DOHH2 (cell line): Measurements from ENCODE around the gene PCP4L1.
"Not testable (repeated sequence)": the region's sequence is repeated elsewhere in the genome, so short reads cannot be mapped to it uniquely, and the experiment has no call there.

Experiments used
- H3F3A ChIP-seq: fragments of 200-600 bp; sonication (generic), shearing (Covaris generic); 2 replicates; pipeline ENCODE4 v1.6.0; 2016; ENCODE audit warnings: antibody characterized with exemption, mild to moderate bottlenecking; ENCODE audit not compliant: control insufficient read depth, insufficient read depth
- H3K27ac ChIP-seq: fragments of 200-600 bp; sonication (generic); 2 replicates; pipeline ENCODE4 v1.5.1; 2014; ENCODE audit warnings: low read depth, mild to moderate bottlenecking, low read length, moderate library complexity
- H3K27me3 ChIP-seq: fragments of 200-600 bp; sonication (generic); 2 replicates; pipeline ENCODE4 v1.6.1; 2014; ENCODE audit warnings: mild to moderate bottlenecking, low read length, mixed read lengths; ENCODE audit not compliant: control insufficient read depth
- H3K36me3 ChIP-seq: fragments of 200-600 bp; sonication (generic); 2 replicates; pipeline ENCODE4 v1.6.1; 2014; ENCODE audit warnings: mild to moderate bottlenecking, low read length, moderate library complexity, mixed read lengths; ENCODE audit not compliant: control insufficient read depth
- H3K4me1 ChIP-seq: fragments of 200-600 bp; sonication (generic); 2 replicates; pipeline ENCODE4 v1.6.1; 2014; ENCODE audit warnings: mild to moderate bottlenecking, low read length, mixed read lengths; ENCODE audit not compliant: control insufficient read depth
- H3K4me2 ChIP-seq: fragments of 200-600 bp; sonication (generic); 2 replicates; pipeline ENCODE4 v1.6.0; 2014; ENCODE audit warnings: mild to moderate bottlenecking, low read length, moderate library complexity
- H3K4me3 ChIP-seq: fragments of 200-600 bp; sonication (generic); 2 replicates; pipeline ENCODE4 v1.5.1; 2014; ENCODE audit warnings: mild to moderate bottlenecking, low read length, mixed read lengths
- H3K79me2 ChIP-seq: fragments of 200-600 bp; sonication (generic); 2 replicates; pipeline ENCODE4 v1.6.1; 2014; ENCODE audit warnings: mild to moderate bottlenecking, low read length, mixed read lengths; ENCODE audit not compliant: control insufficient read depth
- H3K9me2 ChIP-seq: fragments of 200-600 bp; sonication (generic); replicated peaks from 2 replicates; pipeline ENCODE4 v1.6.1; 2014; ENCODE audit warnings: mild to moderate bottlenecking, low read length, mixed read lengths; ENCODE audit not compliant: control insufficient read depth
- H3K9me3 ChIP-seq: fragments of 200-600 bp; sonication (generic); 2 replicates; pipeline ENCODE4 v1.6.1; 2014; ENCODE audit warnings: antibody characterized with exemption, low read length, mixed read lengths; ENCODE audit not compliant: control insufficient read depth, insufficient read depth
- H4K20me1 ChIP-seq: fragments of 200-600 bp; sonication (generic); 2 replicates; pipeline ENCODE4 v1.6.0; 2014; ENCODE audit warnings: low read depth, mild to moderate bottlenecking, antibody characterized with exemption, low read length, moderate library complexity; ENCODE audit not compliant: control insufficient read depth, insufficient read depth
- EZH2phosphoT487 ChIP-seq: fragments of 200-600 bp; sonication (generic); IDR thresholded peaks from 2 replicates; pipeline ENCODE4 v1.6.1; 2017; ENCODE audit warnings: borderline replicate concordance, mild to moderate bottlenecking, antibody characterized with exemption, low read length, moderate library complexity, mixed read lengths
- TF ChIP-seq, protein P1 (sequence below): fragments of 200-600 bp; sonication (generic); IDR thresholded peaks from one replicate; pipeline ENCODE4 v1.5.1; 2014; ENCODE audit warnings: antibody characterized with exemption, mild to moderate bottlenecking, low read depth, low read length; ENCODE audit not compliant: poor library complexity, severe bottlenecking

PCP4L1 gene

DNA sequence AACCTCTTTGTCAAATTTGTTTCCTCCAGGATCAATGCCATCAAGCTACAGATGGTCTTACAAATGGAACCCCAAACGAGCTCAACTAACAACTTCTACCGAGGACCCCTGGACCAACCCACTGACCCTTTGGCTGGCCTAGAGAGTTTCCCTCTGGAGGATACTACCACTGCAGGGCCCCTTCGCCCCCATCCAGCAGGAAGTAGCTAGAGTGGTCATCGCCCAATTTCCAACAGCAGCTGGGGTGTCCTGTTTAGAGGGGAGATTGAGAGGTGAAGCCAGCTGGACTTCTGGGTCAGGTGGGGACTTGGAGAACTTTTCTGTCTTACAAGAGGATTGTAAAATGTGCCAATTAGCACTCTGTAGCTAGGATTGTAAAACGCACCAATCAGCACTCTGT, 1.4 kb upstream of the PCP4L1 start:
- H3K9me3 ChIP-seq, result peaks cover 13% of the 10 kb centered on the region
- not testable (repeated sequence) for H3K4me2 ChIP-seq, H3K9me2 ChIP-seq, H4K20me1 ChIP-seq, H3K36me3 ChIP-seq, H3K79me2 ChIP-seq, H3K4me3 ChIP-seq, H3F3A ChIP-seq, H3K27ac ChIP-seq
- H3K4me1 ChIP-seq, result peaks cover 36% of the 10 kb centered on the region
- H3K27me3 ChIP-seq, result peaks cover 36% of the 10 kb centered on the region

DNA sequence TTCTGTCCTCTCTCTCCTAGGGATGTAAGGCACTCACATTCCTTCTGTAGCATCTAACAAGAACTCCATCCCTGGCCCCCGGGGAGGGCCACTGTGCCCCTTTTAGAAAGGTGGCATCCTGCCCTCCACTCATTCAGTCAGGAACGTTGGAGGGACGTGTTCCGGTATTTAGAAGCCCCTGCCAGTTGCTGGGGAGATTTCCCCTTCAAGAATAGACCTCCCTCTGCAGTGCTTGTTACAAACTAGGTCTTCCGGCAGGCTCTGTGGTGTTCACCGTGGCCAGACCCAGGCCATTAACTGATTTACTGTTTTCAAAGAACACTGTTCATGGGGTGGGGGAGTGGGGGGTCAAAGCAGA, 779 bp downstream of the PCP4L1 start:
- Histone ChIP-seq H4K20me1 (no peaks in the 10 kb centered on the region), H3K4me2 (peak overlapping the region; percentile 73), H3K9me2 (no peaks in the 10 kb centered on the region), H3K27me3 (peaks cover 39% of the 10 kb centered on the region), H3F3A (no peaks in the 10 kb centered on the region), H3K9me3 (peaks cover 13% of the 10 kb centered on the region), H3K36me3 (no peaks in the 10 kb centered on the region), H3K79me2 (no peaks in the 10 kb centered on the region), H3K4me3 (peak overlapping the region; percentile 72), H3K4me1 (peaks cover 42% of the 10 kb centered on the region), H3K27ac (no peak overlapping the region)
- TF ChIP-seq, protein P1, sequence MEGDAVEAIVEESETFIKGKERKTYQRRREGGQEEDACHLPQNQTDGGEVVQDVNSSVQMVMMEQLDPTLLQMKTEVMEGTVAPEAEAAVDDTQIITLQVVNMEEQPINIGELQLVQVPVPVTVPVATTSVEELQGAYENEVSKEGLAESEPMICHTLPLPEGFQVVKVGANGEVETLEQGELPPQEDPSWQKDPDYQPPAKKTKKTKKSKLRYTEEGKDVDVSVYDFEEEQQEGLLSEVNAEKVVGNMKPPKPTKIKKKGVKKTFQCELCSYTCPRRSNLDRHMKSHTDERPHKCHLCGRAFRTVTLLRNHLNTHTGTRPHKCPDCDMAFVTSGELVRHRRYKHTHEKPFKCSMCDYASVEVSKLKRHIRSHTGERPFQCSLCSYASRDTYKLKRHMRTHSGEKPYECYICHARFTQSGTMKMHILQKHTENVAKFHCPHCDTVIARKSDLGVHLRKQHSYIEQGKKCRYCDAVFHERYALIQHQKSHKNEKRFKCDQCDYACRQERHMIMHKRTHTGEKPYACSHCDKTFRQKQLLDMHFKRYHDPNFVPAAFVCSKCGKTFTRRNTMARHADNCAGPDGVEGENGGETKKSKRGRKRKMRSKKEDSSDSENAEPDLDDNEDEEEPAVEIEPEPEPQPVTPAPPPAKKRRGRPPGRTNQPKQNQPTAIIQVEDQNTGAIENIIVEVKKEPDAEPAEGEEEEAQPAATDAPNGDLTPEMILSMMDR, result no peak
- peak; percentile 24; the same call in 1 of the 2 replicates for TF ChIP-seq EZH2phosphoT487

DNA sequence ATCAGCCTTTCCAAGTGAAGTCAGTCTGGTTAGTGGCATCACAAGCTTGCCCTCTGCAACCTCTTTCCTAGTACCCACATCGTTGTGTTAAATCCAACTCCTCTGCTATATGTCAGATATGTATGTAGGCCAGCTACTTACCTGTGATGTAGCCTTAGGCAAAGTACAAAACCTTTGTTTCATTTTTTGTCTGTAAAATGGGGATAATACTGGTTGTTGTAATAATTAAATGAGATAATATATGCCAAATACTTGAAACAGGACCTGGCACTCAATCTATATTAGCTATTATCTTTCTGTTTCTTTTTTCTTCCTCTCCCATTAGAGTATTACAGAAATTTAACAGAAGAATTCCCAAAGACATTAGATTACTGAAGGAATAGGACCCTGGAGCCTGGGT, 1.2 kb downstream of the PCP4L1 start:
- Histone ChIP-seq H3K27ac (no peak overlapping the region), H3K36me3 (no peaks in the 10 kb centered on the region), H3F3A (no peaks in the 10 kb centered on the region), H3K79me2 (no peaks in the 10 kb centered on the region), H3K4me2 (0 out of 2 replicates have a peak overlapping the region, but pooled peaks have one; percentile 96), H3K4me3 (no peak overlapping the region), H3K9me2 (no peaks in the 10 kb centered on the region), H3K4me1 (peaks cover 42% of the 10 kb centered on the region), H4K20me1 (no peaks in the 10 kb centered on the region), H3K9me3 (peaks cover 13% of the 10 kb centered on the region), H3K27me3 (peaks cover 39% of the 10 kb centered on the region)
- TF ChIP-seq EZH2phosphoT487, result no peak
- TF ChIP-seq, protein P1, result no peak

DNA sequence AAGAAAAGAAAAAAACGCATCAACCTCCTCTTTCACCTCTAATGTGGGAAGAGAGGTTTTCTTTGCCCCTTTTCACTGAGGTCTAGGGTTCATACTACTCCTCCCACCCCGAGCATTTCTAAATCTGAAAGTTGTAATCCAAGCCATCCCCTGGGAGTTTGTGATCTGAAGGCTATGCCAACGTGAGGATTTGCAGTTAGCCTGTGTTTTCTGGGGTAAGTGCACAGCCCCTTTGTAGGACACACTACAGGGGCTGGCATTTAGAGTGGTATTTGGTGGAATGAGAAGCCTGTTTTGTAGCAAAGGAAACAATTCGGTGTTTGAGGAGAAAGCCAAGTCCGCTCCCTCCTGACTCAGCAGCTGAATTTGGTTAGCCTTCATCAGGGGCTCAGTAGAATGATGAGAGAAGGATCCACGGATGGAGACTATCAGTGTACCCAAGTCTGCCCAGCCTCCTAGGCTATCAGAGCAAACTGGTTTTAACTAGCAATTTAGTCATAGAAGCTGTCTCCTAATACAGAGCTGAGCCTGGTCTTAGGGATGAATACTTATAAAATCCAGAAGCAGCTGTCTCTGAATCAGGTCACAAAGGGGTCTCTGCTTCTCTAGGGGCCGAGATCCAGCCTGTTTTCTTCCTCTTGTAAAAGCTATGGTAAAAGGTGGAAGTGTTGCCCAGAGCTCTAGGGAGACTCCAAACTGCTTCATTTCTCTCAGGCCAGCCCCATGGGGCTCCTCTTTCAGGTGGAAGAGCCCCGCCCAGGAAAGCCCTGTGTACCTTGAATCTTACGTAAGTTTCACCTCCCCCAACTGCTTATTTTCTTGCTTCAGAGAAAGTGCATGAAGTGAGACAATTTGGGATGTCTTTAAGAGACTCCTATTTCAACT, 2.1 kb downstream of the PCP4L1 start:
- no peaks in the 10 kb centered on the region for H4K20me1 ChIP-seq
- peaks cover 39% of the 10 kb centered on the region for H3K27me3 ChIP-seq
- H3K27ac ChIP-seq, result no peak overlapping the region
- H3K9me3 ChIP-seq, result peaks cover 13% of the 10 kb centered on the region
- H3K36me3 ChIP-seq, result no peaks in the 10 kb centered on the region
- no peak for TF ChIP-seq EZH2phosphoT487
- TF ChIP-seq, protein P1, result no peak
- no peaks in the 10 kb centered on the region for H3F3A ChIP-seq
- H3K4me2 ChIP-seq, result peak overlapping the region; percentile 96
- H3K9me2 ChIP-seq, result no peaks in the 10 kb centered on the region
- no peaks in the 10 kb centered on the region for H3K79me2 ChIP-seq
- peak overlapping the region; percentile 68 for H3K4me3 ChIP-seq
- H3K4me1 ChIP-seq, result peaks cover 42% of the 10 kb centered on the region
